ENCODE data around the gene BORCS5.
A peak's percentile ranks its signal among the peaks of the same experiment; 100 is the strongest.

- TF ChIP-seq TAF1 (IDR thresholded peaks at IDR 0.05; ENCODE audit: low read depth), result no peak
- no peak for TF ChIP-seq REST (IDR thresholded peaks at IDR 0.05; ENCODE audit: low read depth)
- TF ChIP-seq ZBTB7A (IDR thresholded peaks at IDR 0.05; ENCODE audit: low read depth), result no peak
- peak; percentile 86 for TF ChIP-seq RAD21 (IDR thresholded peaks at IDR 0.05; ENCODE audit: low read depth)
- TF ChIP-seq TCF12 (IDR thresholded peaks at IDR 0.05; ENCODE audit: low read depth), result no peak
- no peak; the same call in 1 of the 2 replicates for TF ChIP-seq MAX (IDR thresholded peaks at IDR 0.05)
- TF ChIP-seq CEBPB (IDR thresholded peaks at IDR 0.05), result no peak
- TF ChIP-seq CREB1 (IDR thresholded peaks at IDR 0.05; ENCODE audit: low read depth), result no peak
- TF ChIP-seq NFIC (IDR thresholded peaks at IDR 0.05), result no peak
- no peak for TF ChIP-seq EP300 (IDR thresholded peaks at IDR 0.05; ENCODE audit: borderline replicate concordance)
- no peak for TF ChIP-seq TEAD4 (IDR thresholded peaks at IDR 0.05)
These were observed 22.4 kb upstream of the BORCS5 start for GRCh38 chr12:12334367-12335040.
